ENCODE measurements around the gene NOS1.

DNA sequence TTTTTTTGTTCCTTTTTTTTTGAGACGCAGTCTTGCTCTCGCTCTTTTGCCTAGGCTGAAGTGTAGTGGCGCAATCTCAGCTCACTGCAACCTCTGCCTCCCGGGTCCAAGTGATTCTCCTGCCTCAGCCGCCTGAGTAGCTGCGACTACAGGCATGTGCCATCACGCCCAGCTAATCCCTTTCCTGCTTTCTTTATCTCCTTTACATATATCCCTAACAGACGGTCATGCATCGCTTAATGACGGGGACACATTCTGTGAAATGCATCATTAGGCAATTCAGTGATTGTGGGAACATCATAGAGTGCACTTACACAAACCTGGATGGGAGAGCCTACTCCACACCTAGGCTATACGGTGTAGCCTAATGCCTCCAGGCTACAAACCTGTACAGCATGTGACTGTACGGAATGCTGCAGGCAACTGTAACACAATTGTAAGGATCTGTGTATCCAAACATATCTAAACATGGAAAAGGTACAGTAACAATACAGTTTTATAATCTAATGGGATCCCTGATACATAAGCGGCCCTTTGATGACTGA lies 32.8 kb downstream of the NOS1 start:
- TF ChIP-seq MXI1 (conservative IDR thresholded peaks at IDR 0.05; ENCODE audit: poor library complexity, severe bottlenecking), result no peak
- TF ChIP-seq, protein P1, sequence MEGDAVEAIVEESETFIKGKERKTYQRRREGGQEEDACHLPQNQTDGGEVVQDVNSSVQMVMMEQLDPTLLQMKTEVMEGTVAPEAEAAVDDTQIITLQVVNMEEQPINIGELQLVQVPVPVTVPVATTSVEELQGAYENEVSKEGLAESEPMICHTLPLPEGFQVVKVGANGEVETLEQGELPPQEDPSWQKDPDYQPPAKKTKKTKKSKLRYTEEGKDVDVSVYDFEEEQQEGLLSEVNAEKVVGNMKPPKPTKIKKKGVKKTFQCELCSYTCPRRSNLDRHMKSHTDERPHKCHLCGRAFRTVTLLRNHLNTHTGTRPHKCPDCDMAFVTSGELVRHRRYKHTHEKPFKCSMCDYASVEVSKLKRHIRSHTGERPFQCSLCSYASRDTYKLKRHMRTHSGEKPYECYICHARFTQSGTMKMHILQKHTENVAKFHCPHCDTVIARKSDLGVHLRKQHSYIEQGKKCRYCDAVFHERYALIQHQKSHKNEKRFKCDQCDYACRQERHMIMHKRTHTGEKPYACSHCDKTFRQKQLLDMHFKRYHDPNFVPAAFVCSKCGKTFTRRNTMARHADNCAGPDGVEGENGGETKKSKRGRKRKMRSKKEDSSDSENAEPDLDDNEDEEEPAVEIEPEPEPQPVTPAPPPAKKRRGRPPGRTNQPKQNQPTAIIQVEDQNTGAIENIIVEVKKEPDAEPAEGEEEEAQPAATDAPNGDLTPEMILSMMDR (IDR thresholded peaks at IDR 0.05; ENCODE audit: poor library complexity, severe bottlenecking), result no peak
- no peak for TF ChIP-seq POLR2AphosphoS5 (IDR thresholded peaks at IDR 0.05)
- no peak for TF ChIP-seq SMC3 (conservative IDR thresholded peaks at IDR 0.05; ENCODE audit: poor library complexity)
- TF ChIP-seq EP300 (conservative IDR thresholded peaks at IDR 0.05; ENCODE audit: poor library complexity, severe bottlenecking), result no peak
- TF ChIP-seq EZH2 (IDR thresholded peaks at IDR 0.05; ENCODE audit: borderline replicate concordance, insufficient read depth, low read length, poor library complexity, severe bottlenecking), result no peak
- no peak for TF ChIP-seq TAF1 (IDR thresholded peaks at IDR 0.05; ENCODE audit: low read depth)
